Measurements from ENCODE around the gene VEZT.

VEZT gene, protein sequence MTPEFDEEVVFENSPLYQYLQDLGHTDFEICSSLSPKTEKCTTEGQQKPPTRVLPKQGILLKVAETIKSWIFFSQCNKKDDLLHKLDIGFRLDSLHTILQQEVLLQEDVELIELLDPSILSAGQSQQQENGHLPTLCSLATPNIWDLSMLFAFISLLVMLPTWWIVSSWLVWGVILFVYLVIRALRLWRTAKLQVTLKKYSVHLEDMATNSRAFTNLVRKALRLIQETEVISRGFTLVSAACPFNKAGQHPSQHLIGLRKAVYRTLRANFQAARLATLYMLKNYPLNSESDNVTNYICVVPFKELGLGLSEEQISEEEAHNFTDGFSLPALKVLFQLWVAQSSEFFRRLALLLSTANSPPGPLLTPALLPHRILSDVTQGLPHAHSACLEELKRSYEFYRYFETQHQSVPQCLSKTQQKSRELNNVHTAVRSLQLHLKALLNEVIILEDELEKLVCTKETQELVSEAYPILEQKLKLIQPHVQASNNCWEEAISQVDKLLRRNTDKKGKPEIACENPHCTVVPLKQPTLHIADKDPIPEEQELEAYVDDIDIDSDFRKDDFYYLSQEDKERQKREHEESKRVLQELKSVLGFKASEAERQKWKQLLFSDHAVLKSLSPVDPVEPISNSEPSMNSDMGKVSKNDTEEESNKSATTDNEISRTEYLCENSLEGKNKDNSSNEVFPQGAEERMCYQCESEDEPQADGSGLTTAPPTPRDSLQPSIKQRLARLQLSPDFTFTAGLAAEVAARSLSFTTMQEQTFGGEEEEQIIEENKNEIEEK

DNA sequence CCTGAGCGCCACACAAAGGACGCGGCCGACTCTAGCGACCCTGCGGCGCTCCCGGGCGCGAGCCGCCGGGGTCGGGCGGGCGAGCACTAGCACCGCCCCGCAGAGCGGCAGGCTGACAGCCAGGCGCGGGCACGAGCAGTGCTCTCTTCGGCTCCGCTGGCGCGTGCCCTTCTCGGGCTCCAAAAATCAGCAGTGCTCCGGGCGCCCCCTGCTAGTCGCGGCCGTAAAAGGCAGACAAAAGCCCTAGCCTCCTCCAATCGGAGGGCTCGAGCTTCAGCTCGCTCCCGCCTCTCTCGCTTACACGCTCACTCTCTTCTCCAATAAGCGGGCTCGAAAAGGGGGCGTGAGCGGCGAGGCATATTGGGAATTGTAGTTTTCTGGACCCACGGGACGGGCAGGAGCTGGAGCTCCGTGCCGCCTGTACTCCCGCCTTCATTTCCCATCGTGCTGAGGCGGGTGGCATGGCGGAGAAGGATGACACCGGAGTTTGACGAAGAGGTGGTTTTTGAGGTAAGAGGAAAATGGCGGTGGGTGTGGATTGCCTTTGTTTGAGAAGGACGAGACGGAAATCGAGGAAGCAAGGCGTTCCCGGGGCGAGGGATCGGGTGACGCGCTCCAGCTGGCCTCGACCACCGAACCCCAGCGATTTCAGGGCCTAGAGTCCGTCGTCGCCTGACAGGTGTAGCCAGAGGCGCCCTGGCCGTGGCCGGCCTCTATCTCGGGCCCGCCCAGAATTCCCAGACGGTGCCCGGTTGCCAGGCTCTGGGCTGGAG is at the start of gene VEZT, which contains the start of gene FGD6:
TSS of gene VEZT (plus strand) at position 431 of the 773 bp plus-strand sequence. CDS start at position 475, 44 bp downstream.
TSS of gene FGD6 (minus strand) at position 91 of the 773 bp plus-strand sequence. CDS start 227 bp downstream, outside the sequence.
- TF ChIP-seq, protein P1, sequence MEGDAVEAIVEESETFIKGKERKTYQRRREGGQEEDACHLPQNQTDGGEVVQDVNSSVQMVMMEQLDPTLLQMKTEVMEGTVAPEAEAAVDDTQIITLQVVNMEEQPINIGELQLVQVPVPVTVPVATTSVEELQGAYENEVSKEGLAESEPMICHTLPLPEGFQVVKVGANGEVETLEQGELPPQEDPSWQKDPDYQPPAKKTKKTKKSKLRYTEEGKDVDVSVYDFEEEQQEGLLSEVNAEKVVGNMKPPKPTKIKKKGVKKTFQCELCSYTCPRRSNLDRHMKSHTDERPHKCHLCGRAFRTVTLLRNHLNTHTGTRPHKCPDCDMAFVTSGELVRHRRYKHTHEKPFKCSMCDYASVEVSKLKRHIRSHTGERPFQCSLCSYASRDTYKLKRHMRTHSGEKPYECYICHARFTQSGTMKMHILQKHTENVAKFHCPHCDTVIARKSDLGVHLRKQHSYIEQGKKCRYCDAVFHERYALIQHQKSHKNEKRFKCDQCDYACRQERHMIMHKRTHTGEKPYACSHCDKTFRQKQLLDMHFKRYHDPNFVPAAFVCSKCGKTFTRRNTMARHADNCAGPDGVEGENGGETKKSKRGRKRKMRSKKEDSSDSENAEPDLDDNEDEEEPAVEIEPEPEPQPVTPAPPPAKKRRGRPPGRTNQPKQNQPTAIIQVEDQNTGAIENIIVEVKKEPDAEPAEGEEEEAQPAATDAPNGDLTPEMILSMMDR (IDR thresholded peaks at IDR 0.05; ENCODE audit: control insufficient read depth, extremely low read depth, insufficient read depth), result peak; percentile 47
- H3K4me3 ChIP-seq (ENCODE audit: low read depth, low read length), result peak within 1 kb of the TSS; percentile 81
- peak; percentile 99 for DNase-seq (ENCODE audit: low read depth)

DNA sequence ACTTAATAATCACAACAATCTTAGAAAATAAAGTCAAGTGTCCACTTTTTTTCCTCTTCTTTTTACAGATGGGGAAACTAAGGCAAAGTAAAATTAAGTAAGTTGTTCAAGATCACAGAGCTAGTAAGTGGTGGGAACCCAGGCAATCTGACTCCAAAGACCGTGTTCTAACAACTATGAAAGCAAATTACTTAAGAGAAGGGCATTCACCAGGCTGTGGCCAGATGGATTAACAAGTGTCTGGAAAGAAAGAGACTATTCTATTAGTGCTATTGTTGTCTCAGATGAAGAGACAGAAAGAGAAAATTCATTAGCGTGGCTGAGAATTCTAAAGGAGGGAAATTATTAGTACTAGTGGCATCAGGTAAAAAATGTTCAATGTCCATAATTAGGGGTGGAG is 48.9 kb upstream of the VEZT start:
- TF ChIP-seq, protein P1 (IDR thresholded peaks at IDR 0.05; ENCODE audit: control insufficient read depth, extremely low read depth, insufficient read depth), result no peak
- DNase-seq (ENCODE audit: low read depth), result no peak
- no peak overlapping the region for H3K4me3 ChIP-seq (ENCODE audit: low read depth, low read length)

DNA sequence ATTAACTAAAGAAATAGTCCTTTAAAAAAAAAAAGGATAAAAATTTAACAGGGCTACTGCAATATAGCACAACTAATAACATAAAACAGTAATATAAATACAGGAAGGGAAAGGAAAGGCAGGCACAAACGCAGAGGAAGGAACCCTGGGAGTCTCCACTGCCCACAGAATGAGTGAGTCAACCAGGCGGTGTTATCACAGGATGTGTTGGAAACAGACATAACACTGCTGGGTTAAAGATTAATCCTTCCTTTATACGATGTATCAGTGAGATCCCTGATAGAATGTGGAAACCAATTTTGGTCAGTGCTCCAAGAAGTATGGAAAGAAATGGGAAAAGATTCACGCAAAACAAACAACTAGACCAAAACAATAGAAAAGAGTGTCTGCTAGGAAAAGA is 48.2 kb upstream of the VEZT start:
- TF ChIP-seq, protein P1 (IDR thresholded peaks at IDR 0.05; ENCODE audit: control insufficient read depth, extremely low read depth, insufficient read depth), result no peak
- no peak overlapping the region for H3K4me3 ChIP-seq (ENCODE audit: low read depth, low read length)
- no peak for DNase-seq (ENCODE audit: low read depth)

DNA sequence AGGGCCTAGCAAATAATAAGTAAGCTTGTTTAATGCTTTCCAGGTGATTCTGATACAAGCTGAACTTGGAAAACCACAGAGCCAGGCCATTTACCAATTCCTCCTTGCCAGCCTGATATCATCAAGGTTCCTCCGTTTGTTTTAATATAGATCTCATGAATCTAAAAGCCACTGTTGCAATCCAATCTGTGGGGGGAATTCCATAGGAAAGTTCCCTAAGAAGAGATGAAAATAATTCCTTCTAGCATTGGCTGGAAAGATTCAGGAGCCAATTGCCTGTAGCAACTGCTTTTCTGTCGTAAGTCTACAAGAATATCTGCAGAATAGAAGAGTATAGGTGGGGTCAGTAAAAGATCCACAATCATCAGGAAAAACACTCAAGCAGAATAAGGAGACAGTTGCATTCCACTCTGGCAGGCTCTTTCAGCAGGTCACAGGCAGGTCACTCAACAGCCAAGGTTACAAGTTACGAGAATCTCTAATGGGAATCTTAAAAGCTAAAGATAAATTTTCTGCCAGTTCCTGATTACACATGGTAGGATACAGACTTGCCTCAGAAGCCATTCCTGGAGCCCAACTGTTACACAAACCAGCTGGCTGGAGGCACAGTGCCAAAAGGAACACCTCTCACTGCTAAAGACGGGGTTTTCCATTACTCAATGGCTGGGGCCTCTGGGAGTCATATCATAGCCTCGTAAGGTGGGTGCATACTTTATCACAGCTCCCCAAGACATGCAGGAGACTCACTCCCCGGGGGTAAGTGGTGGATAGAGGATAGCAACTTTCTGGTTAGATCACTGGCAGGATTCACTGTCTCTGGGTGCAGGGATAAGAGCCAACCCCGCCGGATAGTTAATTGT is 44.0 kb upstream of the VEZT start:
- no peak for DNase-seq (ENCODE audit: low read depth)
- TF ChIP-seq, protein P1 (IDR thresholded peaks at IDR 0.05; ENCODE audit: control insufficient read depth, extremely low read depth, insufficient read depth), result no peak
- no peak overlapping the region for H3K4me3 ChIP-seq (ENCODE audit: low read depth, low read length)

DNA sequence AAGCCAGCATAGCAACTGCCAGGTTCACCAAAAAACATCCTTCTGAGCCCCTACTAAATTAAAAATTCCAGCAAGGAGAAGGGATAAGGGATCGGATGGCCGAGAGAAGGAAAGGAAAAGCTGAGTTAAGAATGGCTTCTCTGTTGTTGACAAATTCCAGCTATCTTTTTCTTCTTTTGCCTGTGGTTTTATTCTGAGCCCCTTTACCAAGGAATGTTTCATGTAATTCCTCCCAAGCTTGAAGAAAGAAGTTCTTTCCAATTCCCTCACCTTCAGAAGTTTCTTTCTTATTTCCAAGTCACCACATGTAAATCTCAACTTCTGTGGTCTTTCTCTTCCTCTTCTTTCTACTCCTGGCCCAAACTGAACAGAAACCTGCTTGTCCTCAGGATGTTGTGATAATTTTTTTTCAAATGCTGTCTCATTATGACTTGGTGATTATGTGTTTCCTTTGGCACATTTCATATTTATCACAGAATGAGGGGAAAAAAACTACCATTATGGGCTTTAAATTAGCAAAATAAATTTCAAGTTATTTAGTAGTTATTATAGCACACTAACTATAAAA is 40.3 kb upstream of the VEZT start:
- no peak overlapping the region for H3K4me3 ChIP-seq (ENCODE audit: low read depth, low read length)
- DNase-seq (ENCODE audit: low read depth), result no peak

More for the DNA sequence above, 40.3 kb upstream of the VEZT start:
- TF ChIP-seq, protein P1 (IDR thresholded peaks at IDR 0.05; ENCODE audit: control insufficient read depth, extremely low read depth, insufficient read depth), result no peak

All from LNCaP clone FGC (cell line).